ENCODE data around the gene TXNRD2.
A peak's percentile ranks its signal among the peaks of the same experiment; 100 is the strongest.

Gene TXNRD2

DNA sequence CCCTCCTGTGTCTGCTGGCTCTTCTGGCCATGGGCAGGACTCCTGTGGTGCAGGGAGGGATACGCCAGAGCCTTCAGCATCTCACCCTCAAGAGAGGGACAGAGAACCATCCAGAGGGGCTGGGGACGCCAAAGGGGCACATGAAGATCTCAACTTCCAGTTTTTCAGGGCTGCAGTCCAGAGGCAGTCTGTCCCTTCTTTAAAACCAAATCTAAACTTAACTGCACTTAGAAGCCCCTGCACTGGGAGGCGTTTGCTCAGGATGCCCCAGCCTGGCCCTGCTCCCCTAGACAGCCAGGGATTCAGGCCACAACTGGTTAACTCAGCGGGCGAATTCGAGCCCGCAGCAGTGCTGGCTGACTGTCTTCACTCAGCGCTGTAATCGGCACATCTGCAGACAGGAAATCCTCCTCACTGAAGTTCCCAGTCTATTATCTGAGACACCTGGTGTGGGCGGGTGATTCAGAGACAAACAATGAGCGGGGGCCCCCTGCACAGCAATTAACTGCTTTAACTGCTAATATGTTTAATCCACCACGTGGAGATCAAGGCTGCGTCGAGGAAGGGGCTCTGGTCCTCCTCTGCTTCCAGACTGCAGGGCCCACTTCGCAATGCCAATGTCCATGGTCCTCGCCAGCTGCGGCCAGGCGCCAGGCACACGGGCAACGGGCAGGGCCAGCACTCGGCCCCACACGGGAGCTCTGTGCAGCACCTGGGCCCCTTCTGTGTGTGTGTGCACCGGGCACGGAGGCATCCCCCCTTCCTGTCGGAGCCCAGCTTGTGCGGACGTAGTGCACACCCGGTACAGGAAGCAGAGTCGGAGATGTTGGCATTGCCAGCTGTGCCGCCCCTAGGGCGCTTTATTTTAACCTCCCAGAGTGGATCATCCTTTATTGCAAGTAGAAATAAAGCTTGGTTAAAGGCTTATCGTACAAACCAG lies 50.0 kb downstream of the TXNRD2 start:
- peak; percentile 54 for DNase-seq (ENCODE audit: low read depth, low spot score)
- H3K9me3 ChIP-seq (ENCODE audit: control insufficient read depth, insufficient read depth, low read length), result no peaks in the 10 kb centered on the region
- no peak overlapping the region for H3K4me3 ChIP-seq (ENCODE audit: low read length)
- H3K4me1 ChIP-seq (ENCODE audit: control insufficient read depth, insufficient read depth, low read length), result peaks cover 3% of the 10 kb centered on the region
- no peaks in the 10 kb centered on the region for H3K36me3 ChIP-seq (ENCODE audit: control insufficient read depth, insufficient read depth, low read length)
- H3K27me3 ChIP-seq (ENCODE audit: control insufficient read depth, insufficient read depth, low read length), result no peaks in the 10 kb centered on the region
- H3K27ac ChIP-seq (ENCODE audit: low read length), result no peak overlapping the region
- no CpG with 5 or more reads among the region's 32 CpGs for WGBS (ENCODE audit: insufficient coverage, insufficient read length)

DNA sequence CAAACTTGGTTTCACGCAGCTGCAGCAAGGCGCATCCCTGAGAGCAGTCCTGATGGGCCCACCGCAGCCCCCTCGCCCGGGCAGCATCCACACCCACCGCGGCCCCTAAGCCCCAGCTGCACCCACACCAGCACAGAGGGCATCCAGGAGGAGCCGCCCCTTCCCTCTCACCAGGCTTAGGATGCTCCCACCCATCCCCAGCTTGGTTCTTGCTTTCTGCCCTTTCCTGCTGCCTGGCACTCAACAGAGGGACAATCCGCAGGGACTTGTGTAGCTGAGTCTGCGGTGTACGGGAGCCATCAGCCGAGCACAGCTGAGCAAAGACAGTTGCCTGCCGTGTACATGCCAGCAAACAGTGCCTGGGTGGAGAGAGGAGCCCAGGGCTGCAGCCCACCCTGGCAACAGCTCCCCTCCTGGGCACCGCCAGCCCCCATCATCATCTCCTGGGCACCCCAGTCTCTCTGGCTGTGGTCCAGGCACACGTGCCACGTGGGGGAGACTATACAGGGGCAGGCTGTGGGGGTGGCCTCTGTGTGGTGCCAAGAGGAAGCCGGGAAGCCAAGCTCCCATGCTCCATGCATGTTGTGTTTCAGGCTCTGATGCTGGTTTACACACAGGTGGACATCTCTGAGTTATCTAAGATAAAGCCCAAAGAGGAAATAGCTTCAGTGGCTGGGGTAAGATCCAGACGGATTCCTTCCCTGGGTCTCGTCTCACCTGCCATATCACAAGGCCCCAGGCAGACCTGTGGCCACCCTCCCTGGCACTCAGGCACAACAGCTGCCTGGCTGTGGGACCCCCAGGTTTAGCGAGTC lies 50.9 kb downstream of the TXNRD2 start:
- H3K27ac ChIP-seq (ENCODE audit: low read length), result no peak overlapping the region
- no peaks in the 10 kb centered on the region for H3K27me3 ChIP-seq (ENCODE audit: control insufficient read depth, insufficient read depth, low read length)
- no peaks in the 10 kb centered on the region for H3K9me3 ChIP-seq (ENCODE audit: control insufficient read depth, insufficient read depth, low read length)
- no CpG with 5 or more reads among the region's 20 CpGs for WGBS (ENCODE audit: insufficient coverage, insufficient read length)
- peaks cover 3% of the 10 kb centered on the region for H3K4me1 ChIP-seq (ENCODE audit: control insufficient read depth, insufficient read depth, low read length)
- H3K36me3 ChIP-seq (ENCODE audit: control insufficient read depth, insufficient read depth, low read length), result no peaks in the 10 kb centered on the region
- no peak for DNase-seq (ENCODE audit: low read depth, low spot score)
- no peak overlapping the region for H3K4me3 ChIP-seq (ENCODE audit: low read length)

DNA sequence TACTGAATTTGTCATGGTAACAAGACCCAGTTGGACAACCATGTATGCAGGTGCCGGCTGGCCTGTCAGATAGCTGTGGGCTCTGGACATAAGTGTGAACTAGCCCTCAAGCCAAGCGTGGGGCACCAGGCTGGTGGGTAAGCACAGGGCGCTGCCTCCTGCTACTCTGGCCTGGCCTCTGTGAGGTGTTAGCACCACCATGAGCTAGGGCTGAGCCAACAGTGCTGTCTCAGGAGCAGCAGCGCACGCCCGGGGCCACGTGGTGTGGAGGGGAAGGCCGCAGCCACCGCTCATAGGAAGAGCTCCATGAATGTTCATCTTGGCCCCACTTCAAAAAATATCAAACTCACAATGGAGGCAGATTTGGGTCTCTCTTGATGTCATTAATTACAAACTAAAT lies 51.7 kb downstream of the TXNRD2 start:
- Histone ChIP-seq H3K4me3 (ENCODE audit: low read length) (no peak overlapping the region), H3K36me3 (ENCODE audit: control insufficient read depth, insufficient read depth, low read length) (no peaks in the 10 kb centered on the region), H3K27me3 (ENCODE audit: control insufficient read depth, insufficient read depth, low read length) (no peaks in the 10 kb centered on the region), H3K27ac (ENCODE audit: low read length) (no peak overlapping the region), H3K9me3 (ENCODE audit: control insufficient read depth, insufficient read depth, low read length) (no peaks in the 10 kb centered on the region), H3K4me1 (ENCODE audit: control insufficient read depth, insufficient read depth, low read length) (peaks cover 3% of the 10 kb centered on the region)
- no CpG with 5 or more reads among the region's 9 CpGs for WGBS (ENCODE audit: insufficient coverage, insufficient read length)
- DNase-seq (ENCODE audit: low read depth, low spot score), result no peak

DNA sequence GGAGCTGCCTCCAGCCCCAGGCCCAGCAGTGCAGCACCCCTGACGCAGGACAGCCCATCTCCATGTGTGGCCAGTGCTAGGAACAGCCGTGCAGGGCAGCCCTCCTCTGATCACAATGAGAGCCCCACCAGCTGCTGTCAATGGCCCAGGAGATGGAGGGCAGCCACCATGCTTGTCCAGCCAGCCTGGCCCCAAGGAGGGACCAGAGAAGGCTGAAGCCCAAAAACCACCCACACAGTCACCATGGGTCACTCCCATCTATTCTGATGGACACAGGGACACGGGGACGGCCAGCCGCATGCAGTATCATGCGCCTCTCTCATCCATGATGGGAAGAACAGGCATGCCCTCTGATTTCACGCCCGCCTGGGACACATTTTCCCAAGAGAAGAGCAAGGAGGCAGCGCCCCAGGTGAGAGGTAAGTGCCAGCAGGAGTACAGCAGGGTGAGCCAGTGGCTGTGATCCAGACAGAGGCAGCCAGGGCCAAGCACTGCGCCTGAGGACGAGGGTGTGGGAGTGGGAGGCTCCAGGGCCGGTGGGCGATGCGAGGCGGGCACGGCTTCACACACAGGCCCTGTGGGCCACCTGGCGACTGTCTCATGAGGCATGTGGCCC lies 53.4 kb downstream of the TXNRD2 start:
- no CpG with 5 or more reads among the region's 17 CpGs for WGBS (ENCODE audit: insufficient coverage, insufficient read length)
- H3K4me1 ChIP-seq (ENCODE audit: control insufficient read depth, insufficient read depth, low read length), result peaks cover 3% of the 10 kb centered on the region
- no peak for DNase-seq (ENCODE audit: low read depth, low spot score)
- H3K27me3 ChIP-seq (ENCODE audit: control insufficient read depth, insufficient read depth, low read length), result no peaks in the 10 kb centered on the region
- no peaks in the 10 kb centered on the region for H3K36me3 ChIP-seq (ENCODE audit: control insufficient read depth, insufficient read depth, low read length)
- H3K9me3 ChIP-seq (ENCODE audit: control insufficient read depth, insufficient read depth, low read length), result no peaks in the 10 kb centered on the region
- H3K27ac ChIP-seq (ENCODE audit: low read length), result no peak overlapping the region
- no peak overlapping the region for H3K4me3 ChIP-seq (ENCODE audit: low read length)

DNA sequence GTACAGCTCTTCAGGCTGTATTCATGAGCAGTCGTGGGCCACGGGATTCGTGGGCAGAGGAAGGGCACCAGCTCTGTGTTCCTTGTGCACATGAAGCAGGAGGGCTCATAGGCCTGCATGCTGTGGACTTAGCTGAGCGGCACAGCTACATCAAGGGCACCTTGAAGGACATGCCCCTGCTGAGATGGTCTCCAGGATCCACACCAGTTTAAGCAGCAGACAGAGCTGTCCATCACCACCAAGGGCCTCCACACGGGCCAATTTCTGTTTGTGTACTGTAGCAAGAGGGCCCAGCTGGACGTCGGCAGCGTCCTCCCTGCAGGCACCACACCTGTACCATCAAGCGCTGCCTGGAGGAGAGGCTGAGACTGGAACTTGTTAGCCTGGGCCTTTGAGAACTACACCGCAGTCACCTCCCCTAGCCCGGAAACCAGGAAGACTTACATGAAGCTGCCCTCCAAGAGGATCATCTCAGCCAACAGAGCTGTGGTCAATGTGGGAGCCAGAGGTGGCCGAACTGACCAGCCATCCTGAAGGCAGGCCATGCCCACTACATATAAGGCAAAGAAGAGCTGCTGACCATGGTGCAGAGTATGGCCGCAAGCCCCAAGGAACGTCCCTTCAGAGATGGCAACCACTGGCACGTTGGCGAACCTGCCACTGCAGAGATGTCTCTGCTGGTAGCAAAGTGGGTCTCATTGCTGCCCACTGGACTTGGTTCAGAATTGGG lies 54.2 kb downstream of the TXNRD2 start:
- H3K4me3 ChIP-seq (ENCODE audit: low read length), result no peak overlapping the region
- H3K27ac ChIP-seq (ENCODE audit: low read length), result no peak overlapping the region
- DNase-seq (ENCODE audit: low read depth, low spot score), result no peak
- H3K36me3 ChIP-seq (ENCODE audit: control insufficient read depth, insufficient read depth, low read length), result no peaks in the 10 kb centered on the region
- no peaks in the 10 kb centered on the region for H3K9me3 ChIP-seq (ENCODE audit: control insufficient read depth, insufficient read depth, low read length)
- H3K4me1 ChIP-seq (ENCODE audit: control insufficient read depth, insufficient read depth, low read length), result peaks cover 3% of the 10 kb centered on the region
- no CpG with 5 or more reads among the region's 16 CpGs for WGBS (ENCODE audit: insufficient coverage, insufficient read length)
- H3K27me3 ChIP-seq (ENCODE audit: control insufficient read depth, insufficient read depth, low read length), result no peaks in the 10 kb centered on the region

DNA sequence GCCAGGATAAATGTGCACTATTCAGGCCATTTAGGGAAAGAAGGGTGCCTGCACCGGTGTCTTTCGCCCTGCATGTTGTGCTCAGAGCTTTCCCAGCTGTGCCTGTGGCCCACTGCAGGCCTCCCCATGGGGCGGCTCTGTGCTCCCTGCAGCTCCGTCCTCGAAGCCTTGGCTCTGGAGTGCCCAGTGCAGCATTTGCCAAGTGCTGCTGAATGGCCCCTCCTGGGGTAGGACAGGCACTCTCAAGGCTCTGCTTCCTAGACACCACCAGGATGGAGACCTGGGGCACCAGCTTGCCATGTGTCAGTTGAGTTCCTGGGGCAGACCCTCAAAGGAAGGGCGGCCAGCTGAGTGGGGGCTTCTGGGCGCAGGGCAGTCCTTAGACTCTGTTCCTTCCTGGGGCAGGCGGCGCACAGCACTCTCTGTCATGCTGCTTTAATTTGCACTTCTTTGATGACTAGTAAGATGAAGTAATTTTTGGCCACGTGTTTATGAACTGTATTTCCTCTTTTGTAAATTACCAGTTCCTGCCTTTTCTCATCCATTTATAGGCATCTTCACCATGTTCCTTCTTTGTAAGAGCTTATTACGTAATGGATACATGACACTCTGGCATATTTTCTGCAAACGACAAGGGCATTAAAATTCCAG lies 54.9 kb downstream of the TXNRD2 start:
- Histone ChIP-seq H3K4me3 (ENCODE audit: low read length) (no peak overlapping the region), H3K4me1 (ENCODE audit: control insufficient read depth, insufficient read depth, low read length) (peaks cover 1% of the 10 kb centered on the region)
- WGBS (ENCODE audit: insufficient coverage, insufficient read length), result no CpG with 5 or more reads among the region's 12 CpGs

DNA sequence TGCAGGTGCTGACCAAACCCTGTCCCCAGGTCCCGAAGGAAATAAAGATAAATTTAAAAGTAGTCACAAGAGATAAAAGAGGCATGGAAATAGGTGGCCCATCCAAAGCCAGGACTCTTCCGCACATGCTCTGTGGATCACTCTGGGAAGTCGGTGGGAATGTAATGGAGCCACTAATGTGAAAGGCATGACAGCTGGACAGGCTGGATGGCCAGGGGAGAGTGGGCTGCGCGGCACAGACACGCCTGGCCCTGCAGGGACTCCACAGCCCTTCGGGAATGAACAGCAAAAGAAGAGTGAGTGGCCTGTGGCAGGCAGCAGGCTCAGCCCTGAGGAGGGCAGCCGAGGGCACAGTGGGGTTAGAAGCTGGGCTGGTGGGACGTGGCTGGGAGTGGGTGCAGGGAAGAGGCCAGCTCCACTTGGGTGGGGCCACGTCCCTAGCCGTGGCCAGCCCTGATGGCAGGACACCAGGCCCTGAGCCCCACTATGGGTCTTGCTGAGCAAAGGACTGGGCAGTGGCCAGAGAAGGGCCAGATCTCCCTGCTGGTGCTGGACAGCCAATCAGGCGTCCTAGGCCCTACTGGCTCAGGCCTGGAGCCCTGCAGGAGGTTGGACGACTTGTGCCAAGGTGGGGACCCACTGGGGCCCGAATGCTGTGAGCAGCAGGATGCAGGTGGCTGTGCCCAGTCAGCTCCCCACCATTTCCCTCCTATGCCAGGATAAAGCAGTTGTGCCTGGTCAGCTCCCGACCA lies 55.6 kb downstream of the TXNRD2 start:
- no peak for DNase-seq (ENCODE audit: low read depth, low spot score)
- no CpG with 5 or more reads among the region's 15 CpGs for WGBS (ENCODE audit: insufficient coverage, insufficient read length)
- H3K4me3 ChIP-seq (ENCODE audit: low read length), result no peak overlapping the region
- H3K27me3 ChIP-seq (ENCODE audit: control insufficient read depth, insufficient read depth, low read length), result no peaks in the 10 kb centered on the region
- H3K9me3 ChIP-seq (ENCODE audit: control insufficient read depth, insufficient read depth, low read length), result no peaks in the 10 kb centered on the region
- no peak overlapping the region for H3K27ac ChIP-seq (ENCODE audit: low read length)
- H3K36me3 ChIP-seq (ENCODE audit: control insufficient read depth, insufficient read depth, low read length), result no peaks in the 10 kb centered on the region
- H3K4me1 ChIP-seq (ENCODE audit: control insufficient read depth, insufficient read depth, low read length), result peaks cover 5% of the 10 kb centered on the region

More for the DNA sequence above, 54.9 kb downstream of the TXNRD2 start:
- no peaks in the 10 kb centered on the region for H3K9me3 ChIP-seq (ENCODE audit: control insufficient read depth, insufficient read depth, low read length)
- H3K27ac ChIP-seq (ENCODE audit: low read length), result no peak overlapping the region
- H3K27me3 ChIP-seq (ENCODE audit: control insufficient read depth, insufficient read depth, low read length), result no peaks in the 10 kb centered on the region
- no peaks in the 10 kb centered on the region for H3K36me3 ChIP-seq (ENCODE audit: control insufficient read depth, insufficient read depth, low read length)
- no peak for DNase-seq (ENCODE audit: low read depth, low spot score)

DNA sequence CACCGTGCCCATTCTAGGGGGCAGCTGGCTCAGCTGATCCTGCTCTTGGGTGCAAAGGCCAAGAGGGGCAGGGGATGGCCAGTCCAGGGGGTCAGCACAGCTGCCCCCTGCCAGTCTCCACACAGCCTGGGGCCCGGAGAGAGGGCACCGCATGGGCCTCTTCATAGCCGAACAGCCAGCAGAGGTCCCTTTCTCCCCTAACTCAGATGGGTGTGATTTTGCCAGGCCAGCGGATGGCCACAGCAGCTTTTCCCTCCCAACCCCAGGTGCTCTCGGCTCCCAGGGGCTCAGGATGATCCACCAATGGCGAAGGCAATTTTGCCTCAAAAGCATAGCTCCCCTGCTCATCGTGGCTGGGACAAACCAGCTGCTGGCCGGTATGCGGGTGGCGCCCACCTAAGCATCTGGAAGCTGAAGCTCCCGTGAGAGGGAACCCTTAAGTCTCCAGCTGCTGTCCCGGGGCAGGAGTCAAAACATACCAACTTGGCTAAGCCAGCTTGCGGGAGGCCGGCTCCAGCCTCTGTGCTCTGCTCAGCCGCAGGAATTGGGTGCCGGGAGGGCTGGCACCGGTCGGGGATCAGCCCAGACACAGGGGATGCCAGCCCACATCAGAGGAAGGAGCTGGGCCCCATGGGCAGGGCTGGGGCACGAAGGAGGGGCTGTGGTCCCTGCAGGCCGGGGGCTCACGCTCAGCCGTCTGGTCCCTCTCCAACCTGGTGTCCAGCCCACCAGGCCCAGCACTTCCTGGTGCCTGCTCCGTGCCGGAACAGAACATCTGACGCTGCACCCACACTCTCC lies 56.5 kb downstream of the TXNRD2 start:
- Histone ChIP-seq H3K36me3 (ENCODE audit: control insufficient read depth, insufficient read depth, low read length) (no peaks in the 10 kb centered on the region), H3K9me3 (ENCODE audit: control insufficient read depth, insufficient read depth, low read length) (no peaks in the 10 kb centered on the region), H3K27me3 (ENCODE audit: control insufficient read depth, insufficient read depth, low read length) (no peaks in the 10 kb centered on the region), H3K4me1 (ENCODE audit: control insufficient read depth, insufficient read depth, low read length) (peaks cover 11% of the 10 kb centered on the region), H3K4me3 (ENCODE audit: low read length) (no peak overlapping the region), H3K27ac (ENCODE audit: low read length) (no peak overlapping the region)
- no peak for DNase-seq (ENCODE audit: low read depth, low spot score)
- WGBS (ENCODE audit: insufficient coverage, insufficient read length), result no CpG with 5 or more reads among the region's 26 CpGs

Measured in iPS DF 6.9 (cell line).